Measurements from ENCODE around the gene C11orf98. TPM values are rescaled to one million over a fixed set of nuclear protein-coding genes. Genes with fewer than 3 reads are reported as not detected.

Gene C11orf98
- total and polyA plus RNA-seq, 3 experiments from 2014 or later: 118 to 182 (median 178) TPM

DNA sequence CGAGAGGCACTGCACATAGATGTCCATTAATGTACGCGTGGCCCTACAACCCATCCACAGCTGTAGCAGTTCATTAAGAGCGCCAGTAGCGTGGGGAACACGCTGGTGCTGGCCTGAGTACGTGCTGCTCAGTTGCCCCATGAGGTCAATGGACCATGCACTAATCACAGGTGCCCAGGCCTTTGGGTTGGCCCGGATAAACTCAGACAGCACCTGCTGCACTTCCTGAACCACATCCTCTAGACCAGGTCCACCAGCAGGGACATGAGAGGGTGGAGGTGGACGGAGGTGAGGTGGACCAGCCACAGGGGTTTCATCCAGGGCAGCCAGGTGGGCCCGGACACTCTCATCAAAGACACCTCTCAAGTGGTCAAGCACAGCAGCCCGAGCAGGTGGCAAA lies 15.5 kb downstream of the C11orf98 start:
- Histone ChIP-seq H3K4me3 (ENCODE audit: low read length) (no peak overlapping the region), H3K9me3 (ENCODE audit: low read length) (no peaks in the 10 kb centered on the region), H3K27me3 (ENCODE audit: insufficient read depth, low read length, poor library complexity, severe bottlenecking) (no peaks in the 10 kb centered on the region), H3K27ac (ENCODE audit: low read depth, low read length) (no peak overlapping the region), H3K4me1 (ENCODE audit: insufficient read depth, low read length) (peaks cover 33% of the 10 kb centered on the region), H3K36me3 (ENCODE audit: insufficient read depth, low read length) (peaks cover 11% of the 10 kb centered on the region)
- Mint-ChIP-seq H3K36me3 (peaks cover 0 to 46% (median 3%) of the 10 kb centered on the region in 3 donors), H3K4me1 (peaks cover 29 to 50% (median 40%) of the 10 kb centered on the region in 3 donors), H3K9me3 (peaks cover 0 to 3% (median 0%) of the 10 kb centered on the region in 5 donors), H3K4me3 (peak overlapping the region in 1 of 7 donors; percentile 60), H3K27ac (peak overlapping the region in 3 of 8 donors; percentile 54 to 83 (median 58)), H3K27me3 (peaks cover 0 to 7% of the 10 kb centered on the region in 2 donors)
- ChIA-PET CTCF (interaction anchor here (1.1 to 2.3 kb wide), 6 partner anchors 13 to 225 kb away, joined by 3 to 11 read pairs (median 3); partner anchors contain the start of genes C11orf98, CSKMT and TUT1), POLR2A (interaction anchor here (1.0 to 2.1 kb wide), 3 partner anchors 15 to 22 kb away, joined by 3 to 10 read pairs (median 7); partner anchors contain the start of genes C11orf98, CSKMT and LBHD1)
- DNase-seq: no peak

DNA sequence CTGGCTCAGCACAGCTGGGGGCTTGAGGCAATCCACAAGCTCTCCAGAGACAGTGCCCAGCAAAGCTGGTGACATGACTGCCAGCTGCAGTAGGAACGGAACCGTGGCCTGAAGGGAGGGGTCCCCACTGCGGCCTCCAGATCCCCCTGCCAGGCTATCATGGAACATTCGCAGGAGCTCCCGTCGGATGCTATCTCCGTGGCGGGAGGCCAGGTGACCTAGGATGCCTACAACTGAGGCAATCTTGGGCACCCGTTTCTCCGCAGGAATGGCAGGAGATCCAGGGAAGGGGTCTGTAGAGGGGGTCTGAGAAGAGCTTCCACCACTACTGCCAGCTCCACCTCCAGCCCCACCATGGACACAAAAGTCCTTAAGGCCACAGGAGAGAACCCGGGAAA lies 16.0 kb downstream of the C11orf98 start:
- Histone ChIP-seq H3K27ac (ENCODE audit: low read depth, low read length) (no peak overlapping the region), H3K36me3 (ENCODE audit: insufficient read depth, low read length) (peaks cover 11% of the 10 kb centered on the region), H3K4me1 (ENCODE audit: insufficient read depth, low read length) (peaks cover 33% of the 10 kb centered on the region), H3K9me3 (ENCODE audit: low read length) (no peaks in the 10 kb centered on the region), H3K27me3 (ENCODE audit: insufficient read depth, low read length, poor library complexity, severe bottlenecking) (no peaks in the 10 kb centered on the region), H3K4me3 (ENCODE audit: low read length) (no peak overlapping the region)
- H3K4me3 Mint-ChIP-seq: peak overlapping the region in 1 of 7 donors; percentile 60
- peaks cover 0 to 4% of the 10 kb centered on the region in 2 donors for H3K27me3 Mint-ChIP-seq
- ChIA-PET CTCF (interaction anchor here (1.1 to 2.3 kb wide), 6 partner anchors 14 to 224 kb away, joined by 3 to 11 read pairs (median 5); partner anchors contain the start of genes C11orf98, CSKMT, MTA2 and TUT1), POLR2A (interaction anchor here (1.0 to 2.1 kb wide), 2 partner anchors 16 to 23 kb away, joined by 3 to 10 read pairs; partner anchors contain the start of genes C11orf98, CSKMT and LBHD1)
- peaks cover 0 to 51% (median 3%) of the 10 kb centered on the region in 3 donors for H3K36me3 Mint-ChIP-seq
- peak overlapping the region in 3 of 8 donors; percentile 29 to 83 (median 43) for H3K27ac Mint-ChIP-seq
- H3K4me1 Mint-ChIP-seq: peaks cover 31 to 51% (median 45%) of the 10 kb centered on the region in 3 donors
- peaks cover 0 to 3% (median 0%) of the 10 kb centered on the region in 5 donors for H3K9me3 Mint-ChIP-seq
- no peak for DNase-seq

DNA sequence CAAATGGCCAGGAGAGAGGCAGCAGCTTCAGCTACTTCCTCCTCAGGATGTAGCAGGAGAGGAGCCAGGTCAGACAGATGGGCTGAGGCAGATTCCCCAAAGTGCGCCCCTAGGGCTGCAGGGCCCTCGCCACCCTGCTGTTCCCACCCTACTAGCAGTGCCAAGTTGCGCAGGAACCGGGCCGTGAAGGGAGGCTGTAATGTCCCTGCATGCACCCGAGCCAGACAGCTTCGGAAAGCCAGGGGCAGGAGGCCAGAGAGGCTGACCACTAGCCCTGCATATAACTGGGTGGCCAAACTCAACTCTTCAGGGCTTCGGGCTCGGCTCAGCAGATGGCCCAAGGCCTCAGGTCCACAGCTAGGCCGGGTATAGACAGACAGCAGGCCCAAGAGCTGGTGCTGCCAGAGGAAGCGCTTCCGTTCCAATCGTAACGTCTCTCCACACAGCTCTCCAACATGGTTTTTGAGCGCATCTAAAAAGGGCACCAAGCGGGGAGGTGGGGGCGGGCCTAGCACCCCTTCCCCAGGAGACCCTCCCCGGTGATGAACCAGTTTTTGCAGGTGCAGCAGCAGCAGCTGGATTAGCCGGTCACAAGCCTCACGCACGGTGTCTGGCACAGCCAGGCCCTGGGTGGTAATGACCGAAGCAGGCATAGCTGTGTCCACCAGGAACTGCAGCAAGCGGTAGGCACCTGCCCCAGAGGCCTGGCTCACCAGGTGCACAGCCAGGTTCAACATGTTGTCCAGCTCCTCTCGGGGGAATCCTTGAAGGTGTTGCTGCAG lies 16.6 kb downstream of the C11orf98 start:
- H3K4me3 Mint-ChIP-seq: no peak overlapping the region
- POLR2A ChIA-PET: interaction anchor here (1.0 to 2.1 kb wide), 2 partner anchors 17 to 24 kb away, joined by 3 to 10 read pairs; partner anchors contain the start of genes C11orf98, CSKMT and LBHD1
- Histone ChIP-seq H3K4me3 (ENCODE audit: low read length) (no peak overlapping the region), H3K36me3 (ENCODE audit: insufficient read depth, low read length) (peaks cover 11% of the 10 kb centered on the region), H3K27ac (ENCODE audit: low read depth, low read length) (no peak overlapping the region), H3K27me3 (ENCODE audit: insufficient read depth, low read length, poor library complexity, severe bottlenecking) (no peaks in the 10 kb centered on the region), H3K9me3 (ENCODE audit: low read length) (no peaks in the 10 kb centered on the region), H3K4me1 (ENCODE audit: insufficient read depth, low read length) (peaks cover 33% of the 10 kb centered on the region)
- peak overlapping the region in 1 of 8 donors; percentile 83 for H3K27ac Mint-ChIP-seq
- no peaks in the 10 kb centered on the region for H3K9me3 Mint-ChIP-seq
- H3K4me1 Mint-ChIP-seq: peaks cover 28 to 48% (median 41%) of the 10 kb centered on the region in 3 donors
- no peak for DNase-seq
- H3K27me3 Mint-ChIP-seq: peaks cover 0 to 1% of the 10 kb centered on the region in 2 donors
- CTCF ChIA-PET: interaction anchor here (0.6 to 2.3 kb wide), 6 partner anchors 16 to 287 kb away, joined by 3 to 11 read pairs (median 5); partner anchors contain the start of genes C11orf98, CSKMT, MTA2 and TUT1
- H3K36me3 Mint-ChIP-seq: peaks cover 0 to 49% (median 3%) of the 10 kb centered on the region in 3 donors

DNA sequence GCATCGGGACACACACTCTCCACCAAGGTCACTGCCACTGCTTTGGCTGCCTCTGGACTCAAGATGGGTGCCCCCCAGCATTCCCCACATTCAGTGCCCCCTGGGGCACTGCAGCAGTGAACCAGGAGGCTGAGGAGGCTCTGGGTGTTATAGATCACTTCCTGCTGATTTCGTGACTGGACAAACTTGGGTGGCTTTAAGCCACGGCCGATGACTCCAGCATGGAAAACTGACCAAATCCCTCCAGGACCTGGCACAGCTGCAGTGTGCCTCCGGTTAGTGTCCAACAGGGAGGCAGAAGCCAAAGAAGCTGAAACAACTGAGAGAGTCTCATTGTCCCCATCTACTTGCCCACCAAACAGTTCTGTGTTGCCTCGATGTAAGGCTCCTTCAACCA lies 17.4 kb downstream of the C11orf98 start:
- no peak for DNase-seq
- POLR2A ChIA-PET: interaction anchor here (1.1 to 2.5 kb wide), 4 partner anchors 18 to 107 kb away, joined by 3 to 17 read pairs (median 13); partner anchors contain the start of genes B3GAT3, C11orf98, CSKMT and TUT1
- Histone ChIP-seq H3K36me3 (ENCODE audit: insufficient read depth, low read length) (peaks cover 13% of the 10 kb centered on the region), H3K9me3 (ENCODE audit: low read length) (no peaks in the 10 kb centered on the region), H3K27me3 (ENCODE audit: insufficient read depth, low read length, poor library complexity, severe bottlenecking) (no peaks in the 10 kb centered on the region), H3K27ac (ENCODE audit: low read depth, low read length) (no peak overlapping the region), H3K4me1 (ENCODE audit: insufficient read depth, low read length) (peaks cover 32% of the 10 kb centered on the region), H3K4me3 (ENCODE audit: low read length) (no peak overlapping the region)
- H3K4me3 Mint-ChIP-seq: no peak overlapping the region
- H3K27me3 Mint-ChIP-seq: no peaks in the 10 kb centered on the region
- no peaks in the 10 kb centered on the region for H3K9me3 Mint-ChIP-seq
- CTCF ChIA-PET: interaction anchor here (0.7 to 2.1 kb wide), 4 partner anchors 17 to 56 kb away, joined by 3 to 11 read pairs (median 5); partner anchors contain the start of genes LBHD1, TUT1 and UQCC3
- peaks cover 24 to 48% (median 37%) of the 10 kb centered on the region in 3 donors for H3K4me1 Mint-ChIP-seq
- no peak overlapping the region for H3K27ac Mint-ChIP-seq
- H3K36me3 Mint-ChIP-seq: peaks cover 0 to 49% (median 3%) of the 10 kb centered on the region in 3 donors

DNA sequence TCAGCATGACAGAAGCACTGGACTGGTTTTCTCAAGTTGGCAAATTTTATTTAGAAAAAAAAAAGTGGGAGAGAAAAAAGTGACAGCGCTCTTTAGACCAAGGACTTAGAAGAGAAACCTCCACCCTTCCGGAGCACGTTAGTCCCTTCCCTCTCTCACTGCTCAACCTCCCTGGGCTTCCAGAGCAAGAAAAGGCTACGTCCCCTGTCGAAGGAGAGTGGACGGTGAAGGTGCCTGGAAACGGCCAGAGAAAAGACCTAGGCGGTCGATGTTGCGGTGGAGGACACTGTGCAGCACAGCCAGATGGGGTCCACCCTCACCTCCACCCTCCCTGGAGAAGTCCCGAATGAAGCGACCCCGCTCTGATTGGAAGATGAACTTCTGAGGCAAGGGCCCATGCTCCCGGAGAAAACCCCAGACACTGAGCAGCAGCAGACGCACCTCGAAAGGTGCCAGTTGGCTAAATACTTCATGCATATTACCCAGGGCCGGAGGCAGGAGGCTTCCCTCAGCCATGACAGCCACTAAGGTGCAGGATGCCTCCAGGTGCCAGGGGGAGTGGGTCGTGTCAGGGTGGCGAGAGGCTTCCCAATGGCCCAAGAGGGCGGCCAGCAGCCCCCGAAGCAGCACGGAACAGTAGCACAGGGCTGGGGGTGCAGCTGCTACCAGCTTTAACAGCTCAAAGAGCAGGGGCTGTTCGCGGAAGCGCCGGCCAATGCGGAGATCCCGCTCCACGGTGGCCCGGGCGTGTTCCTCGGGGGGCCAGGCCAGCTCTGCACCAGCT lies 18.0 kb downstream of the C11orf98 start:
- Mint-ChIP-seq H3K9me3 (no peaks in the 10 kb centered on the region), H3K4me1 (peaks cover 20 to 44% (median 31%) of the 10 kb centered on the region in 3 donors), H3K27me3 (no peaks in the 10 kb centered on the region), H3K27ac (peak overlapping the region; percentile 88 to 99 (median 98)), H3K4me3 (peak overlapping the region; percentile 89 to 97 (median 96)), H3K36me3 (peaks cover 0 to 50% (median 3%) of the 10 kb centered on the region in 3 donors)
- H3K27me3 ChIP-seq (ENCODE audit: insufficient read depth, low read length, poor library complexity, severe bottlenecking): no peaks in the 10 kb centered on the region
- POLR2A ChIA-PET: interaction anchor here (0.6 to 2.5 kb wide), 16 partner anchors 8 to 234 kb away, joined by 3 to 17 read pairs (median 7); partner anchors contain the start of genes B3GAT3, C11orf98, CSKMT and GNG3
- H3K4me1 ChIP-seq (ENCODE audit: insufficient read depth, low read length): peaks cover 26% of the 10 kb centered on the region
- H3K27ac ChIP-seq (ENCODE audit: low read depth, low read length): peak overlapping the region; percentile 47
- peaks cover 14% of the 10 kb centered on the region for H3K36me3 ChIP-seq (ENCODE audit: insufficient read depth, low read length)
- DNase-seq: no peak
- peak overlapping the region; percentile 11 for H3K4me3 ChIP-seq (ENCODE audit: low read length)
- H3K9me3 ChIP-seq (ENCODE audit: low read length): no peaks in the 10 kb centered on the region
- CTCF ChIA-PET: interaction anchor here (0.6 to 2.1 kb wide), 6 partner anchors 8 to 897 kb away, joined by 3 to 8 read pairs (median 4); partner anchors contain the start of genes C11orf98, CSKMT, LBHD1 and UQCC3

DNA sequence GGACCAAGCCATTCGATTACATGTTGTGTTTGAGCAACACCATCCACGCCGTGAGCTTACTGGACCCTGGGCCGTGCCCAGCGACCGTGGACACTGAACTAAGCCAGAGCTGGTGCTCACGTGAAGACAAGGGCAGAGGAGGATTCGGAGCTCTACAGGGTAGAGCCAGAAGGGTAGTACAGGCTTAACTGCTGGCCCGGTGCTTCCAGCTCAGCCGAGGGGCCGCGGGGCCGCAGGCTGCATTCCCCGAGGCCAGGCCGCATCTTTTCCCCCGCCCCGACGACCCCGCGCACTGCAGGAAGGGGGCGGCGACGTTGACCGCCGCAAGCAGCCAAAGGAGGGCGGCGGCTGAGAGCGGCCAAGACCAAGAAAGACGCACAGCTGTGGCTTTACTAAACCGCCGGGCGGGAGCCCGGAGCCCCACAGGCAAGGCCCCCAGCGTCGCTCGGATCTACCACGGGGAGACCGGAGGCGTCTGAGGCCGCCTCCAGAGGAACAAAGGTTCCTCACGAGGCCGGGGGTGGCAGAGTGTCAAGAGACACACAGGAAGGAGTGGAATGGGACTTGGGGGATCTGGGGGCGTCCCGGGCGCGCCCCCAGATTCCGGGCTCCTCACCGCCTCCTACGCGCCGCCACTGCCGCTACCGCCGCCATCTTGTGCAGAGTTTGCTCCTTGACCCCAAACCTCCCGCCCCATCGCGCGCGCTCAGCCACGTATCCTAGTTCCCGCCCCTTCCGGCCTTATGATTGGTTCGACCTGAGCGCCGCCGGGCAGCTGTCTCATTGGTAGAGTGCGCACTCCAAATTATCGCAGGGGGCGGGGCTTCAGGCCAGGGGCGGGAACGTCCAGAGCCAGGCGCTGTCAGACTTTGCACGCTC lies 18.8 kb downstream of the C11orf98 start, which contains the start of gene GANAB:
Gene GANAB (minus strand): TSS at position 668 of the 879 bp plus-strand sequence. CDS start 14 bp downstream, at position 654.
- peaks cover 24% of the 10 kb centered on the region for H3K4me1 ChIP-seq (ENCODE audit: insufficient read depth, low read length)
- H3K9me3 ChIP-seq (ENCODE audit: low read length): no peaks in the 10 kb centered on the region
- POLR2A ChIA-PET: interaction anchor here (0.5 to 2.5 kb wide), 19 partner anchors 8 to 235 kb away, joined by 3 to 17 read pairs (median 4); partner anchors contain the start of genes B3GAT3, C11orf98, CSKMT and GNG3
- H3K4me3 Mint-ChIP-seq: peak within 1 kb of the TSS; percentile 89 to 97 (median 96)
- no peaks in the 10 kb centered on the region for H3K27me3 Mint-ChIP-seq
- H3K36me3 Mint-ChIP-seq: peaks cover 0 to 53% (median 3%) of the 10 kb centered on the region in 3 donors
- peak; percentile 96 to 99 (median 98) for DNase-seq
- peak within 1 kb of the TSS; percentile 77 for H3K27ac ChIP-seq (ENCODE audit: low read depth, low read length)
- no peaks in the 10 kb centered on the region for H3K9me3 Mint-ChIP-seq
- CTCF ChIA-PET: interaction anchor here (0.6 to 2.1 kb wide), 6 partner anchors 9 to 898 kb away, joined by 3 to 8 read pairs (median 6); partner anchors contain the start of genes B3GAT3, C11orf98, CSKMT and LBHD1
- no peaks in the 10 kb centered on the region for H3K27me3 ChIP-seq (ENCODE audit: insufficient read depth, low read length, poor library complexity, severe bottlenecking)
- peak within 1 kb of the TSS; percentile 88 to 99 (median 98) for H3K27ac Mint-ChIP-seq
- H3K4me1 Mint-ChIP-seq: peaks cover 19 to 40% (median 25%) of the 10 kb centered on the region in 3 donors
- H3K36me3 ChIP-seq (ENCODE audit: insufficient read depth, low read length): peaks cover 14% of the 10 kb centered on the region
- peak within 1 kb of the TSS; percentile 75 for H3K4me3 ChIP-seq (ENCODE audit: low read length)

Data from CD8-positive, alpha-beta memory T cell (primary cell).